H1 (cell line): ENCODE measurements around the gene DRC3. TPM values are rescaled to one million over a fixed set of nuclear protein-coding genes. Genes with fewer than 3 reads are reported as not detected.

Experiments used
- FOSL1 ChIP-seq: IDR thresholded peaks from 2 replicates; pipeline ENCODE4 v1.6.1; 2011; ENCODE audit warnings: mild to moderate bottlenecking, low read depth, low read length, moderate library complexity; ENCODE audit not compliant: insufficient read depth
- GABPA ChIP-seq: IDR thresholded peaks from 2 replicates; pipeline ENCODE4 v1.6.1; 2011; ENCODE audit warnings: mild to moderate bottlenecking, low read length, moderate library complexity, borderline replicate concordance; ENCODE audit not compliant: insufficient read depth
- JUN ChIP-seq: IDR thresholded peaks from 2 replicates; pipeline ENCODE4 v1.6.1; 2011; ENCODE audit warnings: low read depth, mild to moderate bottlenecking, improper control_type of control experiment, low read length
- polyA plus RNA-seq, 7 experiments: library from polyadenylated mRNA; depleted of rRNA in 3 of 7; stranded (reverse) in 5 of 7; unstranded in 2 of 7; fragments of >200 nt in 5 of 7; fragments of 200-250 nt in 2 of 7; gene quantifications; 1 replicate in 5 of 7; 2 replicates in 1 of 7; 4 replicates in 1 of 7; pipeline versions ENCODE4 v1.2.1 to v1.2.3, GENCODE V29; 2011 to 2013; ENCODE audit warnings: missing spikeins in 2 of 7, mixed read lengths in 2 of 7
- total RNA-seq: library from RNA; stranded (reverse); fragmentation: NEBNext Ultra II Directional; extraction: Animal tissue kit (Norgen Biotek cat#: 25700); gene quantifications from 2 replicates; pipeline ENCODE4 v1.2.1, GENCODE V29; 2021
- TF ChIP-seq, protein P1 (sequence below): IDR thresholded peaks from 2 replicates; pipeline ENCODE4 v1.6.1; 2012; ENCODE audit warnings: inconsistent platforms

DRC3 gene
- total and polyA plus RNA-seq, 2 of the 8 experiments (the other 6 are each of a cell fraction or from before 2014, with no cell fraction given), result 0.59 TPM; not detected in 1

DNA sequence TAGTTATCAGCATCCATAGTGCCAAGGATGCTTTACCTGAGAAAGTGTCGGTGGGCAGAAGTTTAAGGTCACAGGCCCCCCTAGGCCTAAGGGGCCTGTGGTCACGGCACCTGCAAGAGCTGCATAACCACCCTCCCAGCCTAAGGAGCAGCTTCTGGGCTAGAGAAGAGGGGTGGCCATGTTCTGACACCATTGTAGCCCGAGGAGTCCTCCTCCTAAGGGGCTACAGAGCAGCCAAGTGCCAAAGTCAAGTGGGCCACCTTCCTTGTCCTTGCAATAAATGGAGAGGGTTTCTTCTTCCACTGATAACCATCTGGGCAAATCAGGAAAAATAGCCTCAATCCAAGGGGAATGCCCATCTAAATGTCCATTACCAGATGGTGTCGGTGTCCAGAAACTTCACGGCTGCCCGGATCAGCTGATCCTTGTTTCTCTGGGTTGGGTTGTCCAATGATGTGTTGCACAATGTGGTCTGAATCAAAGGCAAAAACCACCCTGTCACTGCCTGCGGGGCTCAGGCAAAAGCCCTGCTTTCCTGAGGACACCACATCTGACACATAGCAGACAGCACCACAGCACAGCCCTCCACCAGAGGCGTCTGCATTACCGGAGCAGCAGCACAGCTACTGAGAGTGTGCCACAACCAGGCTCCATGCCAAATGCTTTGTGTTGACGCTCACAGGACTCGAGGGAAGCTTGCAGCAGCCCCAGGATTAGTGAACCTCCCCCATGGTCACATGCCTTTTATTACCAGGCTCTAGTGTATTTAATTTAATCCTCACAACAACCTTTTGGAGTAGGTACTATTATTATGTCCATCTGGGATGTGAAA lies 53.5 kb downstream of the DRC3 start (continued):
- TF ChIP-seq GABPA (no peak), FOSL1 (no peak), JUN (no peak)
- TF ChIP-seq, protein P1, sequence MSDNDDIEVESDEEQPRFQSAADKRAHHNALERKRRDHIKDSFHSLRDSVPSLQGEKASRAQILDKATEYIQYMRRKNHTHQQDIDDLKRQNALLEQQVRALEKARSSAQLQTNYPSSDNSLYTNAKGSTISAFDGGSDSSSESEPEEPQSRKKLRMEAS, result no peak
